Heart left ventricle (tissue), 13 donors: ENCODE data around the gene YOD1.

Experiments
- CTCF ChIP-seq, 12 donors: fragments of 200-600 bp; sonication (generic) in 4 of 12; IDR thresholded peaks; one replicate each; pipeline versions ENCODE4 v1.5.0 to v1.8.0; 2018 to 2022; ENCODE audit warnings: antibody characterized with exemption in 12 of 12, mild to moderate bottlenecking in 5 of 12
- POLR2A ChIP-seq, 2 donors: fragments of 450-650 bp; IDR thresholded peaks; one replicate each; pipeline ENCODE4 v1.6.1; 2017; ENCODE audit warnings: antibody characterized with exemption in 2 of 2, mild to moderate bottlenecking in 2 of 2, moderate library complexity in 2 of 2
- donor health status: ischemic (EF 13 %, LVEDD 7.1; RV severe dilation, severe dysfunction).
- donor health status: DM: no; HTN: yes; CAD: no.
- donor health status: DM: no; HTN: no; CAD: no.
- donor health status: ischemic (EF 25% LVEDD 6.9; RV normal size, moderate dysfunction).
- donor health status: ischemic (EF 25% LVEDD 5.7; RV mildly dilated, moderate dysfunction).
- donor health status: ischemic (EF 35%, LVEDD 5.7; RV mildly dilated, moderate dysfunction).
- donor health status: nonischemic (EF 11% LVEDD 7.7; RV severe dilation, severe dysfunction).
- donor health status: DM: yes; HTN: yes; CAD: no.
- donor health status: PGD.
- donor health status: ischemic (EF 29% LVEDD 5.4; RV normal size, mild dysfunction).
- donor health status: nonischemic (EF 23%, LVEDD 6.1; RV moderate dilation, normal function).

GRCh38 chr1:207093944-207094343 is 42.9 kb upstream of the YOD1 start:
- TF ChIP-seq CTCF (IDR thresholded peaks at IDR 0.05) (no peak), POLR2A (IDR thresholded peaks at IDR 0.05) (no peak)
